Panc1 (cell line): ENCODE measurements around the gene CPNE4.

Experiments
- POLR2AphosphoS5 ChIP-seq: IDR thresholded peaks from 2 replicates; pipeline ENCODE4 v1.6.1; 2012; ENCODE audit warnings: mild to moderate bottlenecking, low read depth, low read length, moderate library complexity
- SIN3A ChIP-seq: IDR thresholded peaks from 2 replicates; pipeline ENCODE4 v1.6.1; 2012; ENCODE audit warnings: low read depth, mild to moderate bottlenecking, low read length, moderate library complexity, borderline replicate concordance; ENCODE audit not compliant: insufficient read depth
- TF ChIP-seq, protein P1 (sequence below): fragments of 450-650 bp; IDR thresholded peaks from 2 replicates; pipeline ENCODE4 v1.5.1; 2017; ENCODE audit warnings: mild to moderate bottlenecking
- TF ChIP-seq, protein P2 (sequence below), 2 experiments: IDR thresholded peaks; 2 replicates each; pipeline ENCODE4 v1.6.1; 2011 to 2012; ENCODE audit warnings: low read depth in 2 of 2, control low read depth in 1 of 2, low read length in 1 of 2, mild to moderate bottlenecking in 1 of 2, moderate library complexity in 1 of 2; ENCODE audit not compliant: insufficient read depth in 1 of 2

- TF ChIP-seq, protein P1, sequence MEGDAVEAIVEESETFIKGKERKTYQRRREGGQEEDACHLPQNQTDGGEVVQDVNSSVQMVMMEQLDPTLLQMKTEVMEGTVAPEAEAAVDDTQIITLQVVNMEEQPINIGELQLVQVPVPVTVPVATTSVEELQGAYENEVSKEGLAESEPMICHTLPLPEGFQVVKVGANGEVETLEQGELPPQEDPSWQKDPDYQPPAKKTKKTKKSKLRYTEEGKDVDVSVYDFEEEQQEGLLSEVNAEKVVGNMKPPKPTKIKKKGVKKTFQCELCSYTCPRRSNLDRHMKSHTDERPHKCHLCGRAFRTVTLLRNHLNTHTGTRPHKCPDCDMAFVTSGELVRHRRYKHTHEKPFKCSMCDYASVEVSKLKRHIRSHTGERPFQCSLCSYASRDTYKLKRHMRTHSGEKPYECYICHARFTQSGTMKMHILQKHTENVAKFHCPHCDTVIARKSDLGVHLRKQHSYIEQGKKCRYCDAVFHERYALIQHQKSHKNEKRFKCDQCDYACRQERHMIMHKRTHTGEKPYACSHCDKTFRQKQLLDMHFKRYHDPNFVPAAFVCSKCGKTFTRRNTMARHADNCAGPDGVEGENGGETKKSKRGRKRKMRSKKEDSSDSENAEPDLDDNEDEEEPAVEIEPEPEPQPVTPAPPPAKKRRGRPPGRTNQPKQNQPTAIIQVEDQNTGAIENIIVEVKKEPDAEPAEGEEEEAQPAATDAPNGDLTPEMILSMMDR: no peak
- no peak for TF ChIP-seq POLR2AphosphoS5
- TF ChIP-seq, protein P2, sequence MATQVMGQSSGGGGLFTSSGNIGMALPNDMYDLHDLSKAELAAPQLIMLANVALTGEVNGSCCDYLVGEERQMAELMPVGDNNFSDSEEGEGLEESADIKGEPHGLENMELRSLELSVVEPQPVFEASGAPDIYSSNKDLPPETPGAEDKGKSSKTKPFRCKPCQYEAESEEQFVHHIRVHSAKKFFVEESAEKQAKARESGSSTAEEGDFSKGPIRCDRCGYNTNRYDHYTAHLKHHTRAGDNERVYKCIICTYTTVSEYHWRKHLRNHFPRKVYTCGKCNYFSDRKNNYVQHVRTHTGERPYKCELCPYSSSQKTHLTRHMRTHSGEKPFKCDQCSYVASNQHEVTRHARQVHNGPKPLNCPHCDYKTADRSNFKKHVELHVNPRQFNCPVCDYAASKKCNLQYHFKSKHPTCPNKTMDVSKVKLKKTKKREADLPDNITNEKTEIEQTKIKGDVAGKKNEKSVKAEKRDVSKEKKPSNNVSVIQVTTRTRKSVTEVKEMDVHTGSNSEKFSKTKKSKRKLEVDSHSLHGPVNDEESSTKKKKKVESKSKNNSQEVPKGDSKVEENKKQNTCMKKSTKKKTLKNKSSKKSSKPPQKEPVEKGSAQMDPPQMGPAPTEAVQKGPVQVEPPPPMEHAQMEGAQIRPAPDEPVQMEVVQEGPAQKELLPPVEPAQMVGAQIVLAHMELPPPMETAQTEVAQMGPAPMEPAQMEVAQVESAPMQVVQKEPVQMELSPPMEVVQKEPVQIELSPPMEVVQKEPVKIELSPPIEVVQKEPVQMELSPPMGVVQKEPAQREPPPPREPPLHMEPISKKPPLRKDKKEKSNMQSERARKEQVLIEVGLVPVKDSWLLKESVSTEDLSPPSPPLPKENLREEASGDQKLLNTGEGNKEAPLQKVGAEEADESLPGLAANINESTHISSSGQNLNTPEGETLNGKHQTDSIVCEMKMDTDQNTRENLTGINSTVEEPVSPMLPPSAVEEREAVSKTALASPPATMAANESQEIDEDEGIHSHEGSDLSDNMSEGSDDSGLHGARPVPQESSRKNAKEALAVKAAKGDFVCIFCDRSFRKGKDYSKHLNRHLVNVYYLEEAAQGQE (IDR thresholded peaks at IDR 0.05; ENCODE audit: insufficient read depth in 1 of 2, low read depth in 2 of 2, low read length in 1 of 2): no peak
- TF ChIP-seq SIN3A: no peak
Measured at GRCh38 chr3:131898346-131898745, 136.5 kb downstream of the CPNE4 start.
